ENCODE results near the gene NCBP2L.

DNA sequence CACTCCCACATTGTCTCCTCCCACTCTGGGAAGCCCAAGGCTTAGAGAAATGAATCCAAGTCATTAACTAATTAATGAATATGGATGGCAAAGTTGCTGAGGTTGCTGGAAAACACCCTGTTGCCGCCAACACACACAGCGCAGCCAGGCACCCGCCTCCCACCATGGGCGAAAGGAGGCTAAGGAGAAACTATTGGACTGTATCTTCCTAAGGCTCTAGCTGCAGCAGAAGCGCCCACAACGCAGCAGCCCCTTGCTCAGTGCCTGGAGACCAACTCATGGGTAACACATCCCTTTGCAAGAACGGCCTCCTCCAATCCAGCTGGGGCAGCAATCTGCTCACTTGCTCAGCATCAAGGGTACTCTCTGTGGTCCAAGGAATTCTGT, 36.1 kb upstream of the NCBP2L start:
- TF ChIP-seq, protein P1, sequence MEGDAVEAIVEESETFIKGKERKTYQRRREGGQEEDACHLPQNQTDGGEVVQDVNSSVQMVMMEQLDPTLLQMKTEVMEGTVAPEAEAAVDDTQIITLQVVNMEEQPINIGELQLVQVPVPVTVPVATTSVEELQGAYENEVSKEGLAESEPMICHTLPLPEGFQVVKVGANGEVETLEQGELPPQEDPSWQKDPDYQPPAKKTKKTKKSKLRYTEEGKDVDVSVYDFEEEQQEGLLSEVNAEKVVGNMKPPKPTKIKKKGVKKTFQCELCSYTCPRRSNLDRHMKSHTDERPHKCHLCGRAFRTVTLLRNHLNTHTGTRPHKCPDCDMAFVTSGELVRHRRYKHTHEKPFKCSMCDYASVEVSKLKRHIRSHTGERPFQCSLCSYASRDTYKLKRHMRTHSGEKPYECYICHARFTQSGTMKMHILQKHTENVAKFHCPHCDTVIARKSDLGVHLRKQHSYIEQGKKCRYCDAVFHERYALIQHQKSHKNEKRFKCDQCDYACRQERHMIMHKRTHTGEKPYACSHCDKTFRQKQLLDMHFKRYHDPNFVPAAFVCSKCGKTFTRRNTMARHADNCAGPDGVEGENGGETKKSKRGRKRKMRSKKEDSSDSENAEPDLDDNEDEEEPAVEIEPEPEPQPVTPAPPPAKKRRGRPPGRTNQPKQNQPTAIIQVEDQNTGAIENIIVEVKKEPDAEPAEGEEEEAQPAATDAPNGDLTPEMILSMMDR (IDR thresholded peaks at IDR 0.05; ENCODE audit: insufficient read depth, low read length, poor library complexity, severe bottlenecking) = no peak
- no peak for TF ChIP-seq EZH2phosphoT487 (conservative IDR thresholded peaks at IDR 0.05; ENCODE audit: low read length)
